ENCODE results near the gene ATF6. TPM values are rescaled to one million over a fixed set of nuclear protein-coding genes. Genes with fewer than 3 reads are reported as not detected.
"Not testable (repeated sequence)": the region's sequence is repeated elsewhere in the genome, so short reads cannot be mapped to it uniquely, and the experiment has no call there.

ATF6 gene
- total RNA-seq, 1 donor from 2014 or later = 26.7 TPM

DNA sequence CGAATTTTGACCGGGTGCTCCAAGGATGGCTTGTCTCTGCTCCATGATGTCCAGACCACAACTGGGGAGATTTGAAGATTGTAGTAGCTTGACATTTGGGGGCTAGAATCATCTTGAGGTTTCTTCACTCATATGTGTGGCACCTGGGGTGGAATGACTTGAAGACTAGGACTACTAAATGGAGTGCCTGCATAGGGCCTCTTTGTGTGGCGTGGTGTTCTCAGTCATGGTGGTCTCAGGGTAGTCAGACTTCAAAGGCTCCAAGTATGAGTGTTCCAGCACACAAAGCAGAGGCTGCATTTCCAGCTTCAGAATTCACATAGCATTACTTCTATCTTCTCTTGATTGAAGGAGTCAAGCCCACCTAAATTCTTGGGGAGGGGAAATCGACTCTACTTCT is 16.8 kb downstream of the ATF6 start:
- DNase-seq = no peak

DNA sequence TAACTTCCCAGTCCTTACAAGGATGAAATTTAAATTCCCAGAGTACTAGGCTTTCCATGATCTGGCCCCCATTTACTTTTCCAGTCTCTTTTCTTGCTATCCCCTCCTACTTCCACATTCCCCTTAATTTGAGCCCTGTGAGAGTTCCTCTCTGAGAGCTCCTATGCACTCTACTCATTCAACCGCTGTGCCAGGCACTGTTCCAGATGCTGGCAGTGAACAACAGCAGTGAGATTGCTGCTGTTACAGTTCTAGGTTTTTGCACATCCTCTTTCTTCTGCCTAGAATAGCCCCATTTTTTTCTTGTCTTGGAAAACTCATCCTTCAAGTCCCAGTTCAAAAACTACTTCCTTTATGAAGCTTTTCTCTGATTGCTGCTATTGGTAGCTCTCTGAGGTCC is 18.8 kb downstream of the ATF6 start:
- no peak for DNase-seq

DNA sequence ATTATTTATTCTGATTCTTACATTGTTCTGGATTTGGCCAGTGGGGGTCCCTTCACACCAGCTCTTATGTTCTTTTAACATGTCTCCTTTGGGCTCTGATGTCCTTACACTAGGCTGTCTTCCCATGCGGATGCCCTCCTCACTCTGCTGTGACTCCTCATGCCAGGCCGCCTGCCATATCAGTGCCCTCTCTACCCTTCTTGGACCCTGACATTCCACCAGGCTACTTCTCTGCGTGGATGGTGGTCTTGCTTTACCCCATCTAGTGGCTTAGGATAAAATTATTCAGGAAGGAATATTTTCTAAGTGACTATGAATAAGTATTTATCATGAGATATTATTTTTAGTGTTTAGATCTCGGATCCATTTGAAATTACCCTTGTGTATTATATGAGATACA is 21.2 kb downstream of the ATF6 start:
- no peak for DNase-seq

DNA sequence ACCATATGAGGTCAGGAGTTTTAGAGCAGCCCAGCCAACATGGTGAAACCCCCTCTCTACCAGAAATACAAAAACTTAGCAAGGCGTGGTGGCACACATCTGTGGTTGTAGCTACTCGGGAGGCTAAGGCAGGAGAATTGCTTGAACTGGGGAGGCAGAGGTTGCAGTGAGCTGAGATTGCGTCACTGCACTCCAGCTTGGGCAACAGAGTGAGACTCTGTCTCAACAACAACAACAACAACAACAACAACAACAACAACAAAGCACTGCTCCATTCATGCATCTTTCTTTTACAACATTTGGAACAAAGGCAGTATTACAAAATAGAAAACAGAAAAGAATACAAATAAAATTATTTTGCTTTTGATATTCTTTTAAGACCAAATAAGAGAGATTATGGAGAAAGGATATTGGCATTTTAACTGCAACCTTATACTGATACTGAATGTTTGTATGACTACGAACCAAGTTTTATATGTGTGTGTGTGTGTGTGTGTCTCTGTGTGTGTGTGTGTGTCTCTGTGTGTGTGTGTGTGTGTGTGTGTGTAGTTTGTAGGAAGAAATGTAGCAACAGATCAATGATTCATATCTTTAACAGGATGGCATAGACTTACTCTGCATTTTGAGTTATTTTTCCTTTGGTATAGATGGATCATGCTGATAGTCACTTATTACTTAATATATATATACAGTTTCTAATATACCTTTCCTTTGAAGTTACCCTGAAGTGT is 24.6 kb downstream of the ATF6 start:
- no peak for DNase-seq

DNA sequence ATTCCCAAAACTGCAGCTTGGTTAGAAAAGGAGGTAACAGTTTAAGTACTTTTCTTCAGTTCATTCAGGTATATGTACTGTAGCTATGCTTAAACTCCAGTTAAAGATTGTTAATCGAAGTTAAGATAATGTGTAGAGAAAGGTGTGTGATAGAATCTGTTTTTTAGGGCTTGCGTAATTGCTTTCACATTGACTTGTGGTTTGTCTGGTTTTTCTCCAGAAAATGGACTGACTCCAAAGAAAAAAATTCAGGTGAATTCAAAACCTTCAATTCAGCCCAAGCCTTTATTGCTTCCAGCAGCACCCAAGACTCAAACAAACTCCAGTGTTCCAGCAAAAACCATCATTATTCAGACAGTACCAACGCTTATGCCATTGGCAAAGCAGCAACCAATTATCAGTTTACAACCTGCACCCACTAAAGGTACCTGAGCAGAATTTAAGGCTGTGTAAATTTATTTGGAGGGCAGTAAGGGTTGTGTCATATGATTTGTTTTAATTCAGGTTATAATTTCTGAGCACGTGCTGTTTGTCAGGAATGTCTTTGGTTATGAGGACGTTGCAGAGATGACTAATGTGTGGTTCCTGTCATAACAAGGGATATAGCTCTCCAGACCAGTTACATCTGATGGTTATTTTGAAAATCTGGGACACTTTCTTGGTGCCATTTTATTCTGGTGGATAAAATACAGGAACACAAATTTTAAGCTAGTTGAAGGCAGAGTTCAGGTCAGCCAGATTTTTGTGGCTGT is 26.0 kb downstream of the ATF6 start:
- DNase-seq = peak; percentile 59

DNA sequence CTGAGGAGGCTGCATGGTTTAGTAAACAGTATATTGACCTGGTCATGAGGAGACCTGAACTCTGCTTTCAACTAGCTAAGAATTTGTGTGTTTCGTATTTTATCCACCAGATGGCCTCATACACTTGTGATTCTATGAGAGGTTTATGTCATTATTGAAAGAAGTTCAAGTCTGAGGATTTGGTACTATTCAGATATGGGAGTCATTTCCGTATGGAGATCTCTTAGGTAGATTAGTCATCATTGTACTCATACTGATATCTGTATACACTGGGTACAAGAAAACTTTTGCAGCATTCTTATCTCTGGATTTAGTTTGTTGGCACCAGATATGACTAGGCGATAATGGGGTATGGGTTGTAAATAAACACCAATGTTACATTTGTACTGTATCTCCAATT is 26.6 kb downstream of the ATF6 start:
- DNase-seq = peak; percentile 86

DNA sequence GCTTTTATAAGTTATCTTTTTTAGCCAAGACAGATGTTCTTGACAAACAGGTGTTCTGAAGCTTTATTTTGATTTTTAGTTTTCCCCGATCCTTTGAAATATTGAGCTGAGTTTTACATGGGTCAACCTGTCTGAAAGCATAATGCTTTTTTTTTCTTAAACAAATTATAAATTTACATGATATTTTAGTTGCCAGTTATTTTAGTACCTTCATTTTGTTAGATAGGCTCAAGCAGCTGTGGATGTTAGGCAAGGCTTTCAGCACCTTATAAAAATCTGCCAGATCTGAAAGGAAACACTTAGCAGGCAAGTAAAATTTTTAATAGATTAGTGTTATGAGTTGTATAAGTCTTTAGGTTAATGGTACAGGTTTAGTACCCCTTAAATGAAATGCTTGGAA is 33.7 kb downstream of the ATF6 start:
- DNase-seq = no peak

DNA sequence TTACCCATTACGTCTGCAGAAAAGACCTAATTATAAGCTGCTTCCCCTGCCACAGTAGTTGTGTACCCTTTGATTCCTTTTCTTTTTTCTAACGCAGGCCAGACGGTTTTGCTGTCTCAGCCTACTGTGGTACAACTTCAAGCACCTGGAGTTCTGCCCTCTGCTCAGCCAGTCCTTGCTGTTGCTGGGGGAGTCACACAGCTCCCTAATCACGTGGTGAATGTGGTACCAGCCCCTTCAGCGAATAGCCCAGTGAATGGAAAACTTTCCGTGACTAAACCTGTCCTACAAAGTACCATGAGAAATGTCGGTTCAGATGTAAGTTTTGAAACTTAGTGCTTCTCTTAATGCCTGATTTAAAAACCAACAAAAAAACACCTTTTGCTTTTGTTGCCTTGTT is 35.8 kb downstream of the ATF6 start:
- DNase-seq = no peak

DNA sequence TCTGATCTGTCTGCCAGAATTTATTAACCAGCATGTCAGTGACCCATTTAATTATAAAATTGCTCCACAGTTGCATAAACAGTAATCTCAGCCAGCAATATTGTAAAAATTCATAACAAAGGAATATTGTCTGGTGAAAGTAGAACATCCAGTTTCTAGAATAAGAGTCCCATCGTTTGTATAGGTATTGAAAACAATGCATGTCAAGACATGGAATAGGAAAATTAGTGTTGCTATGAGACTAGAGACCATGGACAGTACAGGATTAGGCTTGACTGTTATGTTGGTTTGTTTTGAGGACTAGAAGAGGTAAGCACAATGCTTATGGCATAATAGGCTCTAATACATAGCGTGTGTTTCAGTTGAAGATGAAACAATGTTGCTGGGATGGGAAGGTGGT is 37.1 kb downstream of the ATF6 start:
- DNase-seq = no peak

DNA sequence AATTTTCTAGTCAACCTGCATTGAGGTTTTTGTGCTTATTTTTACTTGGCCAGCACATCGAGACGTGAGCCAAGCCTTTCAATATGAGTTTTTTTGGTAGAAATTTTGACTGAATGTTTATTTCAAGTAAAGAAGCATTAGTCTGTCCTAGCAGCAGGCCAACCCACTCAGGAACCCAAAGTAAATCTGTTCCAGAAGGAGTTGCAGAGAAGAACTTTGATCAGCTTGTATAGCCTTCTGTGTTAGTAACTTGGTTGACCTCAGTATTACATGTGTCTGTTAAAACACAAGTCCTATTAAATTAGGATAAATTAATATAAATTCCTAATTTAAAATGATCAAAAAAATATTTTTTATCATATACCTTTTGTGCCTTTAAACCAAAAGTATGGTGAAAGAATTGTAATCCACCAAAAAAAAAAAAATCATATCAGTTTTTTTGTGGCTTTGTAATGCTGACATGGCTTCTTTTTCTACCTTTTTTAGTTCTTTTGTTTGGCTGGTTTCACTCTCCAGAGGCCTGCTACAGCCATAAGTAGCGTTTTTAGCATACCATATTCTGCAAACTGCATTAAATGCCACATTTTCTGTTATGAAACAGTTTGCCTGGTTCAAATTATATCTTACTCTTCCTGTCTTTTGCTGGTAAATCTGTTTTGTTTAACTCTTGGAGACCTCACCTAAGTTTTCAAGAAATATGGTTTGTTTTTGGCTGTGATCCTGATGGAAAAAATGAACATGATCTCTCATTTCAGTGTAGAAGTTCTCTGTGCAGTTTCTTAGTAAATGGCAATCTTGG is 39.5 kb downstream of the ATF6 start:
- peak; percentile 68 for DNase-seq

DNA sequence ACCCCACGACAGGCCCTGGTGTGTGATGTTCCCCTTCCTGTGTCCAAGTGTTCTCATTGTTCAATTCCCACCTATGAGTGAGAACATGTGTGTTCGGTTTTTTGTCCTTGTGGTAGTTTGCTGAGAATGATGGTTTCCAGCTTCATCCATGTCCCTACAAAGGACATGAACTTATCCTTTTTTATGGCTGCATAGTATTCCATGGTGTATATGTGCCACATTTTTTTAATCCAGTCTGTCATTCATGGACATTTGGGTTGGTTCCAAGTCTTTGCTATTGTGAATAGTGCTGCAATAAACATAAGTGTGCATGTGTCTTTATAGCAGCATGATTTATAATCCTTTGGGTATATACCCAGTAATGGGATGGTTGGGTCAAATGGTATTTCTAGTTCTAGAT is 43.1 kb downstream of the ATF6 start:
- DNase-seq = not testable (repeated sequence)

DNA sequence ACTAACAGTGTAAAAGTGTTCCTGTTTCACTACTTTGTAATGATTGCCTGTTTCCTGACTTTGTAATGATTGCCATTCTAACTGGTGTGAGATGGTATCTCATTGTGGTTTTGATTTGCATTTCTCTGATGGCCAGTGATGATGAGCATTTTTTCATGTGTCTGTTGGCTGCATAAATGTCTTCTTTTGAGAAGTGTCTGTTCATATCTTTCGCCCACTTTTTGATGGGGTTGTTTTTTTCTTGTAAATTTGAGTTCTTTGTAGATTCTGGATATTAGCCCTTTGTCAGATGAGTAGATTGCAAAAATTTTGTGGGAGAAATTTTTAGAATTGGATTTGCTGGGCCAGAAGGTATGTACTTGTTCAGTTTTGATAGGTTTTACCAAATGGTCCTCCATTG is 43.5 kb downstream of the ATF6 start:
- not testable (repeated sequence) for DNase-seq

DNA sequence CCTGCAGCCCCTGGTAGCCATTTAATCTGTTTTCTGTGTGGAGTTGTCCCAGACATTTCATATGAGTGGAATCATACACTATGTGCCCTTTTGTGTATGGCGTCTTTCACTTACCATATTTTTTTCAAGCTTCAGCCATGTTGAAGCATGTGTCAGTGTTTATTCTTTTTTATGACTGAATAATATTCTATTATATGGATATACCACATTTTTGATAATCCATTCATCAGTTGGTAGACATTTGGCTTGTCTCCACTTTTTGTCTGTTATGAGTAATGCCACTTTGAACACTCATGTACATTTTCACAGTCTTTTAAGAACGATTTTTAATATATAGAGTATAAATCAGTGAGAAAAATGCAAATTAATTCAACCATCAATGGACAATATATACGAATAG is 44.7 kb downstream of the ATF6 start:
- no peak for DNase-seq

DNA sequence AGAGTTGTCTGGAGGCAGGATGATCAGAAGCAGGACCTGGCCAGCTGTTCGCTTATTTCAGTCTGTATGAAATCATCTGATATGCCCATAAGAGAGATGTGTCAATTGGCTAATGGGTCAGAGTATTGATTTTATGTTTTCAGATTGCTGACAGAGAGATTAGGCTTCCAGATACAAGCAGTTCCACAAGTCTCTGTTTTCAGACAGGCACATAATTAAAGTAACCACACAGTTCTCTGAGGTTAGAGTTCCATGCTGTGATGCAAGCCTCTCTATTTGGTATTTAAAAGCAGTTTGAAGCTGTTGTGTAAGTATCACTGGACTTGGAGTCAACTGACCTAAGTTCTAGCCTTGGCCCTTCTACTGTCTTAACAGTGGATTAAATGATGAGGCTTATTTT is 50.1 kb downstream of the ATF6 start:
- no peak for DNase-seq

DNA sequence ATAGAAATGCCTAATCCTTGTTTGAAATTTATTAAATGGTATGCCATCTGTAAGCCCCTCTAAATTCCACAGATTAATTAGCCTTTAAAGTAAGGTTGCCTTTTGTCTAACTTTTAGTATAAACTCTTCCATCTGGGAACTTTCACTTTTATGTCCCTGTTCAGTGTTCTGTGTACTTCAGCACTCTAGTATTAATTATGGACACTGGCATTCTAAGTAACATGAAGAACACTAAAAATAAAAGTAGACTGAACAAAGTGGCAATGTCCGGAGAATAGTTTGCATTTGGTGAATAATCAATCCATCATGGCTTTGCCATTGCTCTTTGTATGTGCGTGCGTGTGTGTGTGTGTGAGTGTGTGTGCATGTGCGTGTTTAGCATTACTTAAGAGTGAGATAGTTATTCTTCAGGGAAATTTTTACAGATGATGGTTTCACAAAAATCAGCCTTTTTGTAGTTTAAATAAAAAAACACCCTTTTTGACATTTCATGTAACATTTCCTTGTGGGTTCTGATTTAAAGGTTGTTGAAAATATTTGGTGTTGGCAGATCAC is 51.1 kb downstream of the ATF6 start:
- DNase-seq = no peak

DNA sequence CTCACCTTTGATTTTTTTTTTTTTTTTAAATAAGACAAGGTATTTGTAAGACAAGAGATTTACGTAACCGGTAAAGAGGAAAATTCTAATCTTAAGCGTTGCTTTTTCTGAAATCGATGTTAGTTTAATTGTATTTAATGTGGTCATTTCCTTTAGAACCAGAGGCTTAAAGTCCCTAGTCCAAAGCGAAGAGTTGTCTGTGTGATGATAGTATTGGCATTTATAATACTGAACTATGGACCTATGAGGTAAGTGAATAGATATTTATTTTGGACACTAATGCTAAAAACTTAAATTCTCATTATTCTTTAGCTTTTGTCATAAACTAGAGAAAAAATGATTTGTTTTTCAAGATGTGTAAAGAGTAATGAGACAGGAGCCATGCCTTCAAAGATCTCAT is 54.8 kb downstream of the ATF6 start:
- DNase-seq = no peak

DNA sequence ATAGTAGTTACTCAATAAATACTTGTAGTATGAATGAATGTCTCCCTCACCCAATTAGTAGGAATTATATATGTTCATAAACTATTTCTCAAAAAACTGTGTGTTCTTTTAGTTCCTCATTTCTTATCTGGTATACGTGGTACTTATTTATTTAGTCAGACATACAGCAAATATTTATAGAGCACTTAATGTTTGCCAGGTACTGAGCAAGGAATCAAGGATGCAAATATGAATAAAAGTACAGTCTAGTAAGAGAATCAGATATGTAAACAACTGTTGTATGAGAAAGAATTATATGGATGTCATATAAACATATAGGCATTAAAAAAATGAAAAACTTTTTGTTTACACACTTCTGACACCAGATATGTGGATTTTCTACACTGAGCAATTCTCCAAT is 58.5 kb downstream of the ATF6 start:
- DNase-seq = no peak

DNA sequence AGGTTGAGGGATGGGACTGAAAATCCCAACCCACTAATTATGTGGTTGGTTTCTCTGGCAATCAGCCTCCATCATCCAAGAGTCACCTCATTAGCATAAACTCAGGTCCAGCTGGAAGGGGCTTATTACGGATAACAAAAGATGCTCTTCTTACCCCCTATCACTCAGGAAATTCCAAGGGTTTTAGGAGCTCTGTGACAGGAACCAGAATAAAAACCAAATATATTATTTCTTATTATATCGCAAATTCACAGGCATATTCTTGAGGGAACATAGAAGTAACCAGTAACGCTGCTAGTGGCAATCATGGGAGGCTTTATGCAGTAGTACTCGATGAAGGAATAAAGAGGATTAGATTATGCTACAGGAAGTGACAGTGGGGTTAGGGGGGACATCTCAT is 59.7 kb downstream of the ATF6 start:
- no peak for DNase-seq

DNA sequence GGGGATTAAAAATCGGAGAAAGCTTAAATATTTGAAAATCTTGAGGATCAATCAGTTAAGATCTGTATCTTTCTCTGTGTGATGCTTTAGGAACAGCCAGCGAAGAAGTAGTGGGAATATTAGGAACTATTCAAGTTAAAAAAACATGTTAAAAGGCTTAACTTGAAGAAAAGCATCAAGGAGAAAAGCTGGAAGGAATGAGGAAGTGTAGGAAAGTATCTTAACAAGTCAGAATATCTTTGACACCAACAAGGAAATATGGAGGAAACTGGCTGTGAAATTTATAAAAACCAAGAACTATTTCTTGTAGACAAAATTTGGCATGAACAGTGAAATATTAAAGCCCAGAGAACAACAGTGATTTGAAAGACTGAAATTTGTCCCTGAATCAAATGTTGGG is 60.4 kb downstream of the ATF6 start:
- DNase-seq = no peak

DNA sequence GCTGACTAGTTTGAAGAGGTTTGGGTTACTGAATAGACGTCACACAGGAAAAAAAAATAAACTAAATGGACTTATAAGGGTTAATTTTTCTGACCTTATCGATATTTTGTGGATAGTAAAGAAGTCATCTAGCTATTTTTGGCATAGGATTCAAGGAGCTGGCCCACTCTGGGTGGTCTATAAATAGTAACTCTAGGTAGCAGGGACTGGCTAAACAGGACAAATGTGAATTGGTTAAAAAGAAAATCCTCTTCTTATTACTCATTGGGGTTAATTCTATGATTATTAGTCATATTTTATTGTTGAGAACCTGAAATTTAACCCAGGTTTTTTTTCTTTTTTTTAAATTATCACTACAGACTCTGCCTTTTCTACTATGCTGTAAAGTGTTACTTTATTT is 61.7 kb downstream of the ATF6 start:
- DNase-seq = no peak

DNA sequence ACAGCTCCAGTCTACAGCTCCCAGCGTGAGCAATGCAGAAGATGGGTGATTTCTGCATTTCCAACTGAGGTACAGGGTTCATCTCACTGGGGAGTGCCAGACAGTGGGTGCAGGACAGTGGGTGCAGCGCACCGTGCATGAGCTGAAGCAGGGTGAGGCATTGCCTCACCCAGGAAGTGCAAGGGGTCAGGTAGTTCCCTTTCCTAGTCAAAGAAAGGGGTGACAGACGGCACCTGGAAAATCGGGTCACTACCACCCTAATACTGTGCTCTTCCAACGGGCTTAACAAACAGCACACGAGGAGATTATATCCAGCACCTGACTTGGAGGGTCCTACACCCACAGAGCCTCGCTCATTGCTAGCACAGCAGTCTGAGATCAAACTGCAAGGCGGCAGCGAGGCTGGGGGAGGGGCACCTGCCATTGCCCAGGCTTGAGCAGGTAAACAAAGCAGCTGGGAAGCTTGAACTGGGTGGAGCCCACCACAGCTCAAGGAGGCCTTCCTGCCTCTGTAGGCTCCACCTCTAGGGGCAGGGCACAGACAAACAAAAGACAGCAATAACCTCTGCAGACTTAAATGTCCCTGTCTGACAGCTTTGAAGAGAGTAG is 66.3 kb downstream of the ATF6 start:
- DNase-seq = not testable (repeated sequence)

DNA sequence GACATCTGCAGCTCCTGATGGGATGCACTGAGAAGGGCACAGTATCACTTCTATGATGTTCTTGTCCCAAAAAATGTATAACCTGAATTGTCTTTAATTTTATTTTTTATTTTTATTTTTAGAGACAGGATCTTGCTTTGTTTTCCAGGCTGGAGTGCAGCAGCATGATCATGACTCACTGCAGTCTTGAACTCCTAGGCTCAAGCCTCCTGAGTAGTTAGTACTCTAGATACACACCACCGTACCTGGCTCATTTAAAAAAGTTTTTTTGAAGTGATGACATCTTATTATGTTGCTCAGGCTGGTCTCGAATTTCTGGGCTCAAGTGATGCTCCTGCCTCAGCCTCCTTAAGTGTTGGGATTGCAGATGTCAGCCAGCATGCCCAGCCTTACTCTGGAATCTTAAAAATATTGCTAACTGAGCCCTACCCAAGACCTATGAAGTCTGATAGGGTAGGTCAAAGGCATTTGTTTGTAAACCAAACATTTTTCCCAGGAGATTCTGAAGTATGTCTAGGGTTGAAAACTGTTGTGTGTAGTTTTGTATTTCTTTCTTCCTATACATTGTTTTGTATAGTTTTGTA is 68.9 kb downstream of the ATF6 start:
- DNase-seq = no peak

Data from tongue (tissue), 2 donors.